Omental fat pad (tissue), 4 donors: ENCODE measurements around the gene NUDT1. TPM values are rescaled to one million over a fixed set of nuclear protein-coding genes. Genes with fewer than 3 reads are reported as not detected.

Experiments used
- ATAC-seq: fragments of 150-250 bp; one replicate; pipeline ENCODE4 v1.9.1; 2016; ENCODE audit warnings: mild to moderate bottlenecking, moderate library complexity; ENCODE audit not compliant: low FRiP score
- DNase-seq: peaks from one replicate; pipeline ENCODE4 v3.0.0-alpha.2; 2019; ENCODE audit warnings: low spot score
- CTCF ChIP-seq, 3 donors: fragments of 450-650 bp; IDR thresholded peaks; one replicate each; pipeline ENCODE4 v1.5.1; 2016 to 2017; ENCODE audit warnings: antibody characterized with exemption in 3 of 3, mild to moderate bottlenecking in 3 of 3, moderate library complexity in 2 of 3
- total RNA-seq, 4 donors: library from RNA; depleted of rRNA; stranded (reverse); fragments of >200 nt; gene quantifications; one replicate each; pipeline ENCODE4 v1.1.0, GENCODE V29; 2016

The NUDT1 gene
- total RNA-seq, 4 donors from 2014 or later: 15.3 to 24.0 (median 16.8) TPM

DNA sequence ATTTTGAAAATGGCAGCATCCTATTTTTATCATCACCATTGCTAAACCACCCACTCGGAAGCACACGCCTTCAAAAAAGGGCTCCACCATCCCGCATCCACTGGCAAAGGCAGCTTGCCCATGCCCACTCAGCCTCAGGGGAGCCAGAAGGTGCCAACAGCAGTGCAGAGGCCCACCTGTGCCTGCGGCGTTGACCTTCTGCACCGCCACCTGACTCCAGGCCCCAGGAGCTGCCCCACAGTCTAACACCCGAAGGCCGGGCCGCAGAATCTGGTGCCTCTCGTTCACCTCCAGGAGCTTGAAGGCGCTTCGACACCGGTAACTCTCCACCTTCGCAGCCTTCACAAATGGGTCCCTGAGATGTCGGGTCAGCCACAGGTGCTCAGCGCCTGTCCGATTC is 2.8 kb upstream of the NUDT1 start:
- DNase-seq (no peak), ATAC-seq (no peak)
- TF ChIP-seq CTCF (IDR thresholded peaks at IDR 0.05): no peak

GRCh38 chr7:2242541-2243429 is 759 bp downstream of the NUDT1 start:
- no peak for DNase-seq
- ATAC-seq: no peak
- no peak for TF ChIP-seq CTCF (IDR thresholded peaks at IDR 0.05)

GRCh38 chr7:2243458-2243857 is 1.4 kb downstream of the NUDT1 start:
- DNase-seq: no peak
- ATAC-seq: no peak
- no peak for TF ChIP-seq CTCF (IDR thresholded peaks at IDR 0.05)

- no peak for TF ChIP-seq CTCF (IDR thresholded peaks at IDR 0.05)
- no peak for ATAC-seq
- DNase-seq: no peak
Observed at GRCh38 chr7:2244404-2244995, 2.5 kb downstream of the NUDT1 start.

DNA sequence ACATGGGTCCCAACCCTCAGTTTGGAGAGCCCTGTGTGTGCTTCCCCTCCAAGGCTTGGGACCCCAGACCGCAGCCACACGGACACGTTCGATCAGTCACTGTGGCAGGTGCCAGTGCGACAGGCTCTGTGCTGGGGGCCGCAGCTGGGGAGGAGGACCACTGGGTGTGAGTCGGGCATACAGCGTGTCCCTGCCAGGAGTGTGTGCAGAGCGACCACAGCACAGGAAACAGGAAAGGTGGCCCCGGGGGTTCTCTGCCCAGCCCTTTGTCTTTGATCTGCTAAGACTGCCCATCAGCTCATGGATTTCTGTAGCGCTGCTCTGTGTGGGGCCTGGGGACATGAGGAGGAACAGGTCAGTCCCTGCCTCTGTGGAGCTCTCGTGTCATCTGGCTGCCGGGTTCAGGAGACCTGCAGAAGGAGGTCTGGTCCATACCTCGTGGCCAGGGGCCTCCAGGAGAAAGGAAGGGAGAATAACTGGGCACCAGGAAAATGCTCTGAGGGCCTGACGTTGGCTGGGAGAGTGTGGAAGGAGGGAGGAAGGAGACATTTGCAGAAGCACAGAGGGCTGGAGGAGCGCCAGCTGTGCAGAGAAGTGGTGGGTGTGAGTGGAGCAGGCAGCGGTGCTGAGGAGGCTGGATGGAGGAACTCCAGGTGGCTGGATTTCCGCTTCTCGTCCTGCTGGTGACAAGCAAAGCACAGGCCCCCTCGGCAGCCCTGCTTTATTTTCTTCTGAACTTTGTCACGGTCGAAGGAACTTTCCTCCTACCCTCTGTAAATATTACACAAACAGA is 4.1 kb downstream of the NUDT1 start:
- DNase-seq (no peak), ATAC-seq (no peak)
- TF ChIP-seq CTCF (IDR thresholded peaks at IDR 0.05): no peak

- peak in 1 of 3 donors; percentile 18 for TF ChIP-seq CTCF (IDR thresholded peaks at IDR 0.05)
- DNase-seq: no peak
- no peak for ATAC-seq
Observed at GRCh38 chr7:2247141-2247995, 5.3 kb downstream of the NUDT1 start.
